ENCODE data around the gene PPP4R4. TPM values are rescaled to one million over a fixed set of nuclear protein-coding genes. Genes with fewer than 3 reads are reported as not detected.

The PPP4R4 gene
- total RNA-seq, 1 donor from 2014 or later: 14.0 TPM

- Histone ChIP-seq H3K36me3 (ENCODE audit: control insufficient read depth, insufficient read depth, low read length) (no peaks in the 10 kb centered on the region), H3K4me3 (ENCODE audit: low read depth, low read length) (no peak overlapping the region), H3K27me3 (ENCODE audit: control insufficient read depth, insufficient read depth, low read length) (no peaks in the 10 kb centered on the region)
- DNase-seq (ENCODE audit: low read depth) (no peak), FAIRE-seq (no peak)
- TF ChIP-seq, protein P1, sequence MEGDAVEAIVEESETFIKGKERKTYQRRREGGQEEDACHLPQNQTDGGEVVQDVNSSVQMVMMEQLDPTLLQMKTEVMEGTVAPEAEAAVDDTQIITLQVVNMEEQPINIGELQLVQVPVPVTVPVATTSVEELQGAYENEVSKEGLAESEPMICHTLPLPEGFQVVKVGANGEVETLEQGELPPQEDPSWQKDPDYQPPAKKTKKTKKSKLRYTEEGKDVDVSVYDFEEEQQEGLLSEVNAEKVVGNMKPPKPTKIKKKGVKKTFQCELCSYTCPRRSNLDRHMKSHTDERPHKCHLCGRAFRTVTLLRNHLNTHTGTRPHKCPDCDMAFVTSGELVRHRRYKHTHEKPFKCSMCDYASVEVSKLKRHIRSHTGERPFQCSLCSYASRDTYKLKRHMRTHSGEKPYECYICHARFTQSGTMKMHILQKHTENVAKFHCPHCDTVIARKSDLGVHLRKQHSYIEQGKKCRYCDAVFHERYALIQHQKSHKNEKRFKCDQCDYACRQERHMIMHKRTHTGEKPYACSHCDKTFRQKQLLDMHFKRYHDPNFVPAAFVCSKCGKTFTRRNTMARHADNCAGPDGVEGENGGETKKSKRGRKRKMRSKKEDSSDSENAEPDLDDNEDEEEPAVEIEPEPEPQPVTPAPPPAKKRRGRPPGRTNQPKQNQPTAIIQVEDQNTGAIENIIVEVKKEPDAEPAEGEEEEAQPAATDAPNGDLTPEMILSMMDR (IDR thresholded peaks at IDR 0.05; ENCODE audit: insufficient read depth, low read length, severe bottlenecking): no peak
Measured at GRCh38 chr14:94172545-94172944, 1.6 kb upstream of the PPP4R4 start.

- DNase-seq (ENCODE audit: low read depth): no peak
- Histone ChIP-seq H3K4me3 (ENCODE audit: low read depth, low read length) (peak overlapping the region; percentile 96), H3K36me3 (ENCODE audit: control insufficient read depth, insufficient read depth, low read length) (no peaks in the 10 kb centered on the region), H3K27me3 (ENCODE audit: control insufficient read depth, insufficient read depth, low read length) (no peaks in the 10 kb centered on the region)
- no peak for FAIRE-seq
- TF ChIP-seq, protein P1 (IDR thresholded peaks at IDR 0.05; ENCODE audit: insufficient read depth, low read length, severe bottlenecking): no peak
Measured at GRCh38 chr14:94173471-94173884, 644 bp upstream of the PPP4R4 start.

DNA sequence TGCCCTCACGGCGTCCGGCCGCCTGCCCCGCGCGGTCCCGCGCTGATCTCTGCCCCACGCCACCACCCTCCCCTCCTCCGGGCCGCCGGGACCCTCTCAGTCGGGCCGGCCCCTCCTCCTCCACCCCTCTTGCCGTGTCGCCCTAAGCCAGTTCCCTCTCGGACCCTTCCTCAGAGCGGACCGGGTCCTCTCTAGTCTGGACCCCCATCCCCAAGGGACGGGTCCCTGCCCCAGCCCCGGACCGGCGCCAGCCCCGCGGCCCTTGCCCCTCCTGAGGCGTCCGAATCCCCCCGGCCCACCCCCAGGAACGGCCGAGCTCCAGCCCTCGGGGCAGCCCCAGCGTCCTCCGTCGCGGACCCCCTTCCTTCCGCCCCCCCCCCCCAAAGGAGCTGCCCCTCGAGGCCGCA is 485 bp downstream of the PPP4R4 start:
- no peaks in the 10 kb centered on the region for H3K27me3 ChIP-seq (ENCODE audit: control insufficient read depth, insufficient read depth, low read length)
- TF ChIP-seq, protein P1 (IDR thresholded peaks at IDR 0.05; ENCODE audit: insufficient read depth, low read length, severe bottlenecking): no peak
- H3K4me3 ChIP-seq (ENCODE audit: low read depth, low read length): peak overlapping the region; percentile 96
- DNase-seq (ENCODE audit: low read depth) (no peak), FAIRE-seq (no peak)
- H3K36me3 ChIP-seq (ENCODE audit: control insufficient read depth, insufficient read depth, low read length): no peaks in the 10 kb centered on the region

- TF ChIP-seq, protein P1 (IDR thresholded peaks at IDR 0.05; ENCODE audit: insufficient read depth, low read length, severe bottlenecking): no peak
- no peaks in the 10 kb centered on the region for H3K36me3 ChIP-seq (ENCODE audit: control insufficient read depth, insufficient read depth, low read length)
- no peak for DNase-seq (ENCODE audit: low read depth)
- FAIRE-seq: no peak
- peak overlapping the region; percentile 96 for H3K4me3 ChIP-seq (ENCODE audit: low read depth, low read length)
- no peaks in the 10 kb centered on the region for H3K27me3 ChIP-seq (ENCODE audit: control insufficient read depth, insufficient read depth, low read length)
Measured at GRCh38 chr14:94175011-94175745, 1.1 kb downstream of the PPP4R4 start.

- TF ChIP-seq, protein P1 (IDR thresholded peaks at IDR 0.05; ENCODE audit: insufficient read depth, low read length, severe bottlenecking): no peak
- peak; percentile 70 for FAIRE-seq
Measured at GRCh38 chr14:94175747-94176146, 1.6 kb downstream of the PPP4R4 start.

GRCh38 chr14:94176808-94177207 is 2.7 kb downstream of the PPP4R4 start:
- peak; percentile 96 for DNase-seq (ENCODE audit: low read depth)
- no peaks in the 10 kb centered on the region for H3K36me3 ChIP-seq (ENCODE audit: control insufficient read depth, insufficient read depth, low read length)
- no peaks in the 10 kb centered on the region for H3K27me3 ChIP-seq (ENCODE audit: control insufficient read depth, insufficient read depth, low read length)
- peak overlapping the region; percentile 2 for H3K4me3 ChIP-seq (ENCODE audit: low read depth, low read length)
- TF ChIP-seq, protein P1 (IDR thresholded peaks at IDR 0.05; ENCODE audit: insufficient read depth, low read length, severe bottlenecking): no peak
- no peak for FAIRE-seq

More at GRCh38 chr14:94175747-94176146, 1.6 kb downstream of the PPP4R4 start:
- no peaks in the 10 kb centered on the region for H3K36me3 ChIP-seq (ENCODE audit: control insufficient read depth, insufficient read depth, low read length)
- no peaks in the 10 kb centered on the region for H3K27me3 ChIP-seq (ENCODE audit: control insufficient read depth, insufficient read depth, low read length)
- no peak for DNase-seq (ENCODE audit: low read depth)
- H3K4me3 ChIP-seq (ENCODE audit: low read depth, low read length): peak overlapping the region; percentile 96
